Fibroblast of lung (primary cell): Measurements from ENCODE around the gene MINDY3. TPM values are rescaled to one million over a fixed set of nuclear protein-coding genes. Genes with fewer than 3 reads are reported as not detected.

Experiments used
- DNase-seq, 2 donors: peaks; one replicate each; pipeline versions ENCODE4 v3.0.0 to v3.0.0-alpha.2; 2010; ENCODE audit warnings: low read depth in 2 of 2
- H2AFZ ChIP-seq: 2 replicates; pipeline ENCODE4 v1.5.1; 2012; ENCODE audit warnings: low read length, control low read depth, inconsistent platforms
- H3K27ac ChIP-seq: 2 replicates; pipeline ENCODE4 v1.5.1; 2011; ENCODE audit warnings: low read length, control low read depth; ENCODE audit not compliant: insufficient read depth
- H3K27me3 ChIP-seq: 2 replicates; pipeline ENCODE4 v1.5.1; 2011; ENCODE audit warnings: mild to moderate bottlenecking, low read length; ENCODE audit not compliant: control insufficient read depth, insufficient read depth
- H3K36me3 ChIP-seq: 2 replicates; pipeline ENCODE4 v1.5.1; 2011; ENCODE audit warnings: low read length; ENCODE audit not compliant: control insufficient read depth, insufficient read depth
- H3K4me1 ChIP-seq: 2 replicates; pipeline ENCODE4 v1.5.1; 2011; ENCODE audit warnings: low read length; ENCODE audit not compliant: control insufficient read depth, insufficient read depth; ENCODE audit errors: extremely low read depth
- H3K4me2 ChIP-seq: 2 replicates; pipeline ENCODE4 v1.5.1; 2011; ENCODE audit warnings: low read length, control low read depth; ENCODE audit not compliant: insufficient read depth; ENCODE audit errors: extremely low read depth
- H3K4me3 ChIP-seq, 4 experiments: fragments of 200-600 bp in 1 of 4; sonication (generic) in 1 of 4; replicated peaks in 1 of 4; 2 replicates each; pipeline ENCODE4 v1.5.1; 2011 to 2016; ENCODE audit warnings: low read length in 4 of 4, low read depth in 3 of 4, mild to moderate bottlenecking in 3 of 4, control low read depth in 2 of 4, inconsistent platforms in 1 of 4, mixed read lengths in 1 of 4; ENCODE audit not compliant: insufficient read depth in 1 of 4; ENCODE audit errors: control extremely low read depth in 1 of 4
- H3K79me2 ChIP-seq: 2 replicates; pipeline ENCODE4 v1.5.1; 2012; ENCODE audit warnings: mild to moderate bottlenecking, low read length, inconsistent platforms; ENCODE audit not compliant: control insufficient read depth, insufficient read depth
- H3K9ac ChIP-seq: 2 replicates; pipeline ENCODE4 v1.5.1; 2011; ENCODE audit warnings: mild to moderate bottlenecking, low read length, control low read depth; ENCODE audit not compliant: insufficient read depth
- H3K9me3 ChIP-seq: 2 replicates; pipeline ENCODE4 v1.5.1; 2012; ENCODE audit warnings: low read depth, low read length; ENCODE audit not compliant: control insufficient read depth, insufficient read depth
- H4K20me1 ChIP-seq: 2 replicates; pipeline ENCODE4 v1.5.1; 2011; ENCODE audit warnings: low read length; ENCODE audit not compliant: control insufficient read depth, insufficient read depth; ENCODE audit errors: extremely low read depth
- CTCF ChIP-seq, 2 donors: IDR thresholded peaks in 1 of 2; conservative IDR thresholded peaks in 1 of 2; 1 replicate in 1 of 2; 2 replicates in 1 of 2; pipeline ENCODE4 v1.5.1; 2011 to 2012; ENCODE audit warnings: low read length in 2 of 2, control low read depth in 1 of 2, inconsistent platforms in 1 of 2, low read depth in 1 of 2, mild to moderate bottlenecking in 1 of 2
- EZH2 ChIP-seq: IDR thresholded peaks from 2 replicates; pipeline ENCODE4 v1.5.1; 2012; ENCODE audit warnings: low read length, control low read depth, mild to moderate bottlenecking; ENCODE audit errors: missing control alignments
- polyA plus RNA-seq, 2 donors: library from polyadenylated mRNA; depleted of rRNA in 1 of 2; stranded (reverse) in 1 of 2; unstranded in 1 of 2; fragments of >200 nt; gene quantifications; 2 replicates each; pipeline ENCODE4 v1.2.1, GENCODE V29; 2011 to 2012; ENCODE audit warnings: missing spikeins in 1 of 2
- total RNA-seq: library from RNA; depleted of rRNA; stranded (reverse); fragments of >200 nt; gene quantifications from 2 replicates; pipeline ENCODE4 v1.2.1, GENCODE V29; 2014

Gene MINDY3
- total and polyA plus RNA-seq, 2 donors (not counting 1 experiment from before 2014, with no cell fraction given) = 30.6 to 37.5 TPM

- Histone ChIP-seq H3K4me2 (no peak overlapping the region), H4K20me1 (no peaks in the 10 kb centered on the region), H3K27ac (no peak overlapping the region), H3K79me2 (no peaks in the 10 kb centered on the region), H3K4me1 (peaks cover 6% of the 10 kb centered on the region), H3K4me3 (no peak overlapping the region), H3K9ac (no peak overlapping the region), H3K27me3 (no peaks in the 10 kb centered on the region), H3K36me3 (no peaks in the 10 kb centered on the region), H3K9me3 (no peaks in the 10 kb centered on the region), H2AFZ (no peak overlapping the region)
- no peak for TF ChIP-seq EZH2
- TF ChIP-seq CTCF (conservative IDR thresholded peaks at IDR 0.05 in 1 of 2, IDR thresholded peaks at IDR 0.05 in 1 of 2; ENCODE audit: low read depth in 1 of 2, low read length in 2 of 2) = no peak
- DNase-seq = no peak
Measured at GRCh38 chr10:15795036-15795792, 65.1 kb downstream of the MINDY3 start.

- Histone ChIP-seq H3K4me3 (no peak overlapping the region), H3K79me2 (no peaks in the 10 kb centered on the region), H3K4me1 (peaks cover 8% of the 10 kb centered on the region), H2AFZ (no peak overlapping the region), H3K27ac (no peak overlapping the region), H3K9ac (no peak overlapping the region), H3K4me2 (no peak overlapping the region), H4K20me1 (no peaks in the 10 kb centered on the region), H3K9me3 (no peaks in the 10 kb centered on the region), H3K27me3 (no peaks in the 10 kb centered on the region), H3K36me3 (no peaks in the 10 kb centered on the region)
- no peak for TF ChIP-seq CTCF (conservative IDR thresholded peaks at IDR 0.05 in 1 of 2, IDR thresholded peaks at IDR 0.05 in 1 of 2; ENCODE audit: low read depth in 1 of 2, low read length in 2 of 2)
- TF ChIP-seq EZH2 = no peak
- no peak for DNase-seq
Measured at GRCh38 chr10:15794569-15794968, 65.7 kb downstream of the MINDY3 start.

GRCh38 chr10:15793664-15794063 lies 66.6 kb downstream of the MINDY3 start:
- Histone ChIP-seq H3K27ac (no peak overlapping the region), H3K79me2 (no peaks in the 10 kb centered on the region), H3K4me1 (peaks cover 8% of the 10 kb centered on the region), H3K4me2 (no peak overlapping the region), H4K20me1 (no peaks in the 10 kb centered on the region), H3K9me3 (no peaks in the 10 kb centered on the region), H3K9ac (no peak overlapping the region), H3K36me3 (no peaks in the 10 kb centered on the region), H3K4me3 (no peak overlapping the region), H2AFZ (no peak overlapping the region), H3K27me3 (no peaks in the 10 kb centered on the region)
- DNase-seq = no peak
- no peak for TF ChIP-seq EZH2
- no peak for TF ChIP-seq CTCF (conservative IDR thresholded peaks at IDR 0.05 in 1 of 2, IDR thresholded peaks at IDR 0.05 in 1 of 2; ENCODE audit: low read depth in 1 of 2, low read length in 2 of 2)
